ENCODE results near the gene RAB11FIP4.

DNA sequence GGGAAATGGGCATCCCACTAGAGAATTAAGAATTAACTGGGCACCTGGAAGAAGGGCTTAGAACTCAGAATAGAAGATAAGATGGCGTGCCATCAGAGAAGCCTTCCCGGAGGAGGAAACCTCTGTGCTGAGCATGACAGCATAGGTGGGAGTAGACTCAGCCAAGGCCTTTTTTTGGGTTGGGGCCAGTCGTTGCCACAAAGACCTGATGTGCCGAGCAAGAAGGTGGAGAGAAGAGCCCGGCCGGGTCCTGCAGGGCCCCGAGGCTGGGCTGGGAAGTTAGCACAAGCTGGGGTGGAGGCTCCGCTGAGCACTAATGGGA, 1.1 kb upstream of the RAB11FIP4 start:
- TF ChIP-seq, protein P1, sequence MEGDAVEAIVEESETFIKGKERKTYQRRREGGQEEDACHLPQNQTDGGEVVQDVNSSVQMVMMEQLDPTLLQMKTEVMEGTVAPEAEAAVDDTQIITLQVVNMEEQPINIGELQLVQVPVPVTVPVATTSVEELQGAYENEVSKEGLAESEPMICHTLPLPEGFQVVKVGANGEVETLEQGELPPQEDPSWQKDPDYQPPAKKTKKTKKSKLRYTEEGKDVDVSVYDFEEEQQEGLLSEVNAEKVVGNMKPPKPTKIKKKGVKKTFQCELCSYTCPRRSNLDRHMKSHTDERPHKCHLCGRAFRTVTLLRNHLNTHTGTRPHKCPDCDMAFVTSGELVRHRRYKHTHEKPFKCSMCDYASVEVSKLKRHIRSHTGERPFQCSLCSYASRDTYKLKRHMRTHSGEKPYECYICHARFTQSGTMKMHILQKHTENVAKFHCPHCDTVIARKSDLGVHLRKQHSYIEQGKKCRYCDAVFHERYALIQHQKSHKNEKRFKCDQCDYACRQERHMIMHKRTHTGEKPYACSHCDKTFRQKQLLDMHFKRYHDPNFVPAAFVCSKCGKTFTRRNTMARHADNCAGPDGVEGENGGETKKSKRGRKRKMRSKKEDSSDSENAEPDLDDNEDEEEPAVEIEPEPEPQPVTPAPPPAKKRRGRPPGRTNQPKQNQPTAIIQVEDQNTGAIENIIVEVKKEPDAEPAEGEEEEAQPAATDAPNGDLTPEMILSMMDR (IDR thresholded peaks at IDR 0.05) = no peak
- no peak for TF ChIP-seq EP300 (IDR thresholded peaks at IDR 0.05)
- no peak for TF ChIP-seq POLR2AphosphoS5 (IDR thresholded peaks at IDR 0.05)
- no peak for TF ChIP-seq POLR2A (IDR thresholded peaks at IDR 0.05)

Data from gastroesophageal sphincter (tissue), 3 donors.